Suprapubic skin (tissue), 4 donors: ENCODE results near the gene MYO1A.

Experiments
- EP300 ChIP-seq: sonication (generic); formaldehyde crosslinking; IDR thresholded peaks from one replicate; pipeline ENCODE4 v1.6.1; 2017; ENCODE audit warnings: antibody characterized with exemption
- POLR2A ChIP-seq, 2 donors: fragments of 450-650 bp; IDR thresholded peaks; one replicate each; pipeline ENCODE4 v1.6.1; 2017; ENCODE audit warnings: antibody characterized with exemption in 2 of 2, mild to moderate bottlenecking in 2 of 2, moderate library complexity in 2 of 2
- POLR2AphosphoS5 ChIP-seq, 3 donors: sonication (generic); formaldehyde crosslinking; IDR thresholded peaks; one replicate each; pipeline ENCODE4 v1.6.1; 2017; ENCODE audit warnings: antibody characterized with exemption in 3 of 3
- TF ChIP-seq, protein P1 (sequence below), 2 donors: fragments of 200-600 bp in 1 of 2; fragments of 450-650 bp in 1 of 2; sonication (generic) in 1 of 2; IDR thresholded peaks; one replicate each; pipeline ENCODE4 v1.5.1; 2016 to 2019; ENCODE audit warnings: antibody characterized with exemption in 2 of 2, mild to moderate bottlenecking in 1 of 2, moderate library complexity in 1 of 2

DNA sequence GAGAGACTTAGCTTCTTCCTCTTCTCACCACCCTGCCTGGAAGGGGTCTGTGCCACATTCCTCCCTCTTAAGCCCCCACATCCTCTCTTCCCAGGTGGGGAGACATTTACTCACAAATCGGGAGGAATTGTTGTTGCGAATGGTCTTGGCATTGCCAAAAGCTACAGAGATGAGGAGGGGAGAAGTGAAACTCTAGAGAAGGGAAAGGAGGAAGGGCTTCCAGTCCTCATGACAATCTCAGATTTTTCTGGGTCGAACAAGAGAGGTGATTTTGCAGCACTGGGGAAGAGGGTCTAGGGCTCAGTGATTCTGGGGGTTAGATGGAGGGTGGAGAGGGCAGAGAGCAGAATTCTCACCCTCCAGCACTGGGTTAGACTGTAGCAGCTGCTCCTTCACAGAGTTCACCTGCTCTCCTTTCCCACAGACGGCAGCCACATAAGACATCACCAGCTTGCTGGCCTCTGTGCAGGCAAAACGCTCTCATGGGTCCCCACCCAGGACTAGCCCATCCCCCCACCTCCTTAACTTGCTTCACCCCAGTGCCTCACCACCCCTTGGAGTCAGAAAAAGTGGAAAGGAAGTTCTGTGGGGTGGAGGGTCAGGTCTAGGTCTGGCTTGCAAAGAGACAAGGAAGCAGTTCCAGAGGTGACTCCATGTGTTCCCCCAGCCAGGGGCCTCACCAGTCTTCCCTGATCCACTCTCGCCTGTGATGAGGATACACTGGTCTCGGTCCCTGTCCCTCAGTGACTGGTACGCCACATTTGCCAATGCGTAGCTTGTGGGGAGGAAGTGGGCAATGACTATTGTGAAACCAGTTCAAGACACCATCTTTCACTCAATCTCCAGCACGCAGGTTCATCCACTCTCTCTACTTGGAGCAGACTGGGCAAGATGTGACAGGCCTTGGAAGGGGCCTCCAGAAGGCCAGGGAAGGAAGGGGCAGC lies 2.7 kb downstream of the MYO1A start:
- TF ChIP-seq, protein P1, sequence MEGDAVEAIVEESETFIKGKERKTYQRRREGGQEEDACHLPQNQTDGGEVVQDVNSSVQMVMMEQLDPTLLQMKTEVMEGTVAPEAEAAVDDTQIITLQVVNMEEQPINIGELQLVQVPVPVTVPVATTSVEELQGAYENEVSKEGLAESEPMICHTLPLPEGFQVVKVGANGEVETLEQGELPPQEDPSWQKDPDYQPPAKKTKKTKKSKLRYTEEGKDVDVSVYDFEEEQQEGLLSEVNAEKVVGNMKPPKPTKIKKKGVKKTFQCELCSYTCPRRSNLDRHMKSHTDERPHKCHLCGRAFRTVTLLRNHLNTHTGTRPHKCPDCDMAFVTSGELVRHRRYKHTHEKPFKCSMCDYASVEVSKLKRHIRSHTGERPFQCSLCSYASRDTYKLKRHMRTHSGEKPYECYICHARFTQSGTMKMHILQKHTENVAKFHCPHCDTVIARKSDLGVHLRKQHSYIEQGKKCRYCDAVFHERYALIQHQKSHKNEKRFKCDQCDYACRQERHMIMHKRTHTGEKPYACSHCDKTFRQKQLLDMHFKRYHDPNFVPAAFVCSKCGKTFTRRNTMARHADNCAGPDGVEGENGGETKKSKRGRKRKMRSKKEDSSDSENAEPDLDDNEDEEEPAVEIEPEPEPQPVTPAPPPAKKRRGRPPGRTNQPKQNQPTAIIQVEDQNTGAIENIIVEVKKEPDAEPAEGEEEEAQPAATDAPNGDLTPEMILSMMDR (IDR thresholded peaks at IDR 0.05), result no peak
- TF ChIP-seq EP300, result no peak
- TF ChIP-seq POLR2AphosphoS5 (IDR thresholded peaks at IDR 0.05), result no peak
- no peak for TF ChIP-seq POLR2A (IDR thresholded peaks at IDR 0.05)
